Stimulated activated CD8-positive, alpha-beta memory T cell treated with anti-CD3 and anti-CD28 coated beads, Interleukin-4, amount 100 ng/mL, for 24 hours (primary cell): Measurements from ENCODE around the gene DGKB.

Experiments used
- DNase-seq: peaks from one replicate; pipeline ENCODE4 v3.0.0-alpha.2; 2020; ENCODE audit warnings: low read depth

The DGKB gene

GRCh38 chr7:14760730-14761478 is 141.6 kb downstream of the DGKB start:
- no peak for DNase-seq

GRCh38 chr7:14759785-14760184 is 142.8 kb downstream of the DGKB start:
- DNase-seq, result no peak

- DNase-seq, result no peak
Observed at GRCh38 chr7:14754631-14755030, 147.9 kb downstream of the DGKB start.

GRCh38 chr7:14752301-14752700 is 150.2 kb downstream of the DGKB start:
- no peak for DNase-seq

- DNase-seq, result no peak
Observed at GRCh38 chr7:14751461-14751860, 151.1 kb downstream of the DGKB start.

GRCh38 chr7:14748461-14748860 is 154.1 kb downstream of the DGKB start:
- no peak for DNase-seq

- no peak for DNase-seq
Observed at GRCh38 chr7:14747701-14748100, 154.8 kb downstream of the DGKB start.

- no peak for DNase-seq
Observed at GRCh38 chr7:14745076-14745475, 157.5 kb downstream of the DGKB start.

- DNase-seq, result no peak
Observed at GRCh38 chr7:14740606-14741005, 161.9 kb downstream of the DGKB start.

GRCh38 chr7:14739841-14740185 is 162.7 kb downstream of the DGKB start:
- no peak for DNase-seq

- no peak for DNase-seq
Observed at GRCh38 chr7:14739168-14739840, 163.2 kb downstream of the DGKB start.

GRCh38 chr7:14738086-14738485 is 164.5 kb downstream of the DGKB start:
- no peak for DNase-seq

- DNase-seq, result no peak
Observed at GRCh38 chr7:14734839-14735321, 167.7 kb downstream of the DGKB start.

GRCh38 chr7:14720785-14721184 is 181.8 kb downstream of the DGKB start:
- DNase-seq, result no peak

GRCh38 chr7:14717816-14718215 is 184.7 kb downstream of the DGKB start:
- no peak for DNase-seq

GRCh38 chr7:14717169-14717568 is 185.4 kb downstream of the DGKB start:
- no peak for DNase-seq

- DNase-seq, result no peak
Observed at GRCh38 chr7:14714161-14714728, 188.3 kb downstream of the DGKB start.

GRCh38 chr7:14698239-14698638 is 204.3 kb downstream of the DGKB start:
- DNase-seq, result no peak

- DNase-seq, result no peak
Observed at GRCh38 chr7:14697684-14698083, 204.9 kb downstream of the DGKB start.

GRCh38 chr7:14691597-14692203 is 210.9 kb downstream of the DGKB start:
- peak; percentile 22 for DNase-seq

GRCh38 chr7:14691034-14691433 is 211.5 kb downstream of the DGKB start:
- no peak for DNase-seq

GRCh38 chr7:14690486-14690885 is 212.1 kb downstream of the DGKB start:
- DNase-seq, result no peak

- DNase-seq, result no peak
Observed at GRCh38 chr7:14690075-14690474, 212.5 kb downstream of the DGKB start.
